GM13976 (cell line): Measurements from ENCODE around the gene FRK.

Experiments used
- DNase-seq: peaks from one replicate; pipeline ENCODE4 v3.0.0; 2012; ENCODE audit warnings: low spot score
- CTCF ChIP-seq: IDR thresholded peaks from 2 replicates; pipeline ENCODE4 v1.5.1; 2012; ENCODE audit warnings: borderline replicate concordance, mild to moderate bottlenecking; ENCODE audit not compliant: insufficient read depth; ENCODE audit errors: extremely low read depth, missing control alignments, control extremely low read depth
- in situ Hi-C: fragments of 300-500 bp; cut with MboI; formaldehyde crosslinking; loops from one replicate; pipeline ENCODE4 v1.12.0; 2022; ENCODE audit warnings: low sequenced_read_pairs, mixed read lengths, inconsistent platforms; ENCODE audit not compliant: unreplicated experiment

The FRK gene

GRCh38 chr6:116020738-116021137 lies 40.0 kb downstream of the FRK start:
- DNase-seq: no peak
- no peak for TF ChIP-seq CTCF
- in situ Hi-C loops: no loop called here

- DNase-seq: no peak
- no peak for TF ChIP-seq CTCF
- in situ Hi-C loops: no loop called here
These were observed 41.3 kb downstream of the FRK start for GRCh38 chr6:116019428-116019827.

DNA sequence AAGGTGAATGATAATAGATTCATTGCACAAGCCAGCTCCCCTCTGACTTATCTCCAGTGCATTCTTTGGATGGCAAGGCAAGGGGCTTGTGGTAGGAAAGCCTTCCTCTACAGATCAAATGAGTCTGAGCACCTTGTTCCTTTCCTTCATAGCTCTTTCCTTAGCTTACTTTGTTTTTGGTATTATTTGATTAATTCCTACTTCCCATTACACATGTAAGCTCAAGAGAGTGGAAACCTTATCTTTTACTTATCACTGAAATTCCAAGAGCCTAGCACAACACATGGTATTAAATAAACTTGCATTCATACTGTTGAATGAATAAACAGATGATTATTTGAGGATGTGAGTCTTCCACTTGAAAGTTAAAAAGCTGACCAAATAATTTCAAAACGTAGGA lies 41.7 kb downstream of the FRK start:
- no peak for TF ChIP-seq CTCF
- in situ Hi-C loops: no loop called here
- no peak for DNase-seq

GRCh38 chr6:116017546-116018295 lies 43.0 kb downstream of the FRK start:
- no peak for TF ChIP-seq CTCF
- DNase-seq: no peak
- in situ Hi-C loops: no loop called here

GRCh38 chr6:116016846-116017545 lies 43.7 kb downstream of the FRK start:
- no peak for TF ChIP-seq CTCF
- in situ Hi-C loops: no loop called here
- DNase-seq: no peak

DNA sequence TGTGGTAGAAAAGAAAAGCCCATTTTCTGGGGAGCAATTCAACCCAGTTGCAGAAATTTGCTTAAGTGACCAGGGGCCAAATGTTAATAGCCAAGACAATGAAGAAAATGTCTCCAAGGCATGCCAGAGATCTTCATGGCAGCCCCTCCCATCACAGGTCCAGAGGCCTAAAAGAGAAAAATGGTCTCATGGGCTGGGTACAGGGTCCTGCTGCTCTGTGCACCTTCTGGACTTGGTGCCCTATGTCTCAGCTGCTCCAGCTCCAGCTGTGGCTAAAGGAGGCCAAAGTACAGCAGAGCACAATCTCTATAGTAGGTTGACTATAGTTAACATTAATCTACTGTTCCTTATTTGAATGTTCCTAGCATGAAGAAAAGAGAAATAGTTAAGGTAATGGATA lies 44.7 kb downstream of the FRK start:
- no peak for DNase-seq
- in situ Hi-C loops: no loop called here
- no peak for TF ChIP-seq CTCF
